SK-N-SH treated with all-trans-retinoic acid at 6 μM for 48 hours (cell line): Measurements from ENCODE around the gene SNTB2.

Experiments used
- ARNTL ChIP-seq: fragments of 450-650 bp; formaldehyde crosslinking; IDR thresholded peaks from 2 replicates; pipeline ENCODE4 v1.5.0; 2020; ENCODE audit warnings: low read depth, mild to moderate bottlenecking, moderate library complexity, borderline replicate concordance
- BACH2 ChIP-seq: fragments of 250-450 bp; sonication (Bioruptor Pico); IDR thresholded peaks from 2 replicates; pipeline ENCODE4 v1.9.0; 2021; ENCODE audit warnings: mild to moderate bottlenecking, borderline replicate concordance
- CSRNP3 ChIP-seq: fragments of 250-450 bp; sonication (Bioruptor Pico); IDR thresholded peaks from 2 replicates; pipeline ENCODE4 v1.5.1; 2021; ENCODE audit warnings: mild to moderate bottlenecking, moderate library complexity
- ESRRG ChIP-seq: fragments of 250-450 bp; sonication (Bioruptor Pico); IDR thresholded peaks from 2 replicates; pipeline ENCODE4 v1.6.1; 2021; ENCODE audit warnings: mild to moderate bottlenecking
- PATZ1 ChIP-seq: fragments of 250-450 bp; sonication (Bioruptor Pico); IDR thresholded peaks from 2 replicates; pipeline ENCODE4 v1.8.0; 2020; ENCODE audit warnings: mild to moderate bottlenecking, moderate library complexity, borderline replicate concordance
- PPARA ChIP-seq: fragments of 250-450 bp; sonication (Bioruptor Pico); IDR thresholded peaks from 2 replicates; pipeline ENCODE4 v1.5.0; 2020; ENCODE audit warnings: mild to moderate bottlenecking, borderline replicate concordance
- RARB ChIP-seq: fragments of 250-450 bp; sonication (Bioruptor Pico); IDR thresholded peaks from 2 replicates; pipeline ENCODE4 v1.8.0; 2021; ENCODE audit warnings: mild to moderate bottlenecking, moderate library complexity
- TCF4 ChIP-seq: fragments of 250-450 bp; sonication (Bioruptor Pico); IDR thresholded peaks from 2 replicates; pipeline ENCODE4 v1.8.0; 2021; ENCODE audit warnings: mild to moderate bottlenecking, moderate library complexity, borderline replicate concordance
- ZFP30 ChIP-seq: fragments of 450-650 bp; formaldehyde crosslinking; IDR thresholded peaks from 2 replicates; pipeline ENCODE4 v1.5.0; 2022; ENCODE audit warnings: mild to moderate bottlenecking, moderate library complexity
- ZNF565 ChIP-seq: fragments of 450-650 bp; formaldehyde crosslinking; conservative IDR thresholded peaks from 2 replicates; pipeline ENCODE4 v1.5.0; 2020; ENCODE audit warnings: low read depth, mild to moderate bottlenecking, moderate library complexity
- ZNF8 ChIP-seq: fragments of 450-650 bp; formaldehyde crosslinking; IDR thresholded peaks from 2 replicates; pipeline ENCODE4 v1.5.0; 2020; ENCODE audit warnings: mild to moderate bottlenecking, moderate library complexity

- TF ChIP-seq ARNTL (CRISPR knock-in tag) (no peak), ZNF8 (no peak), CSRNP3 (CRISPR knock-in tag) (no peak), PPARA (no peak), PATZ1 (CRISPR knock-in tag) (no peak), RARB (CRISPR knock-in tag) (no peak), TCF4 (no peak), BACH2 (no peak), ZNF565 (no peak), ZFP30 (no peak), ESRRG (CRISPR knock-in tag) (no peak)
Observed at GRCh38 chr16:69182730-69183416, 4.1 kb upstream of the SNTB2 start.
